NCI-H2227 (cell line): Measurements from ENCODE around the gene TESK2.
A peak's percentile ranks its signal among the peaks of the same experiment; 100 is the strongest.

Experiments used
- DNase-seq: peaks from one replicate; lab custom pipeline; 2025; ENCODE audit not compliant: unreplicated experiment; lab: John Stamatoyannopoulos, UW

Gene TESK2

GRCh38 chr1:45340816-45341466, 150.0 kb downstream of the TESK2 start:
- DNase-seq: peak; percentile 39

- DNase-seq: peak; percentile 96
Measured at GRCh38 chr1:45339789-45340558, 151.0 kb downstream of the TESK2 start, which contains the start of the genes MUTYH and TOE1. Gene MUTYH, minus strand, starts transcription at chr1:45340440. Its CDS starts 5,935 bp downstream, at chr1:45334505. Gene TOE1, plus strand, starts transcription at chr1:45340170. Its CDS starts 83 bp downstream, at chr1:45340253.

GRCh38 chr1:45337630-45338325, 153.2 kb downstream of the TESK2 start:
- DNase-seq: no peak

- DNase-seq: no peak
Measured at GRCh38 chr1:45335855-45336324, 155.1 kb downstream of the TESK2 start.

GRCh38 chr1:45334308-45335245, 156.4 kb downstream of the TESK2 start:
- no peak for DNase-seq

GRCh38 chr1:45332346-45332720, 158.6 kb downstream of the TESK2 start:
- no peak for DNase-seq

GRCh38 chr1:45331436-45332345, 159.3 kb downstream of the TESK2 start:
- no peak for DNase-seq

GRCh38 chr1:45329445-45329844, 161.5 kb downstream of the TESK2 start:
- no peak for DNase-seq

GRCh38 chr1:45328680-45329079, 162.3 kb downstream of the TESK2 start:
- DNase-seq: no peak

- DNase-seq: no peak
Measured at GRCh38 chr1:45327644-45328515, 163.1 kb downstream of the TESK2 start.

- no peak for DNase-seq
Measured at GRCh38 chr1:45326627-45327623, 164.0 kb downstream of the TESK2 start, which contains the start of gene HPDL. Gene HPDL, plus strand, starts transcription at chr1:45326895. Its CDS starts 254 bp downstream, at chr1:45327149.

- DNase-seq: no peak
Measured at GRCh38 chr1:45325851-45326506, 165.0 kb downstream of the TESK2 start.

GRCh38 chr1:45322486-45323040, 168.4 kb downstream of the TESK2 start:
- DNase-seq: no peak

- DNase-seq: no peak
Measured at GRCh38 chr1:45321444-45321843, 169.5 kb downstream of the TESK2 start.

GRCh38 chr1:45319761-45320160, 171.2 kb downstream of the TESK2 start:
- DNase-seq: no peak

- DNase-seq: no peak
Measured at GRCh38 chr1:45317166-45317565, 173.8 kb downstream of the TESK2 start.
